Adrenal gland (tissue), 12 donors: ENCODE measurements around the gene CTAGE1. TPM values are rescaled to one million over a fixed set of nuclear protein-coding genes. Genes with fewer than 3 reads are reported as not detected.

Experiments
- DNase-seq, 7 donors: peaks; one replicate each; pipeline ENCODE4 v3.0.0-alpha.2; 2019 to 2020
- H3K27ac ChIP-seq, 5 donors: fragments of 200-600 bp; sonication (generic) in 4 of 5; 1 replicate in 3 of 5; 2 replicates in 2 of 5; pipeline versions ENCODE4 v1.5.1 to v1.8.0; 2016 to 2020; ENCODE audit warnings: mild to moderate bottlenecking in 1 of 5
- H3K27me3 ChIP-seq: fragments of 200-600 bp; 2 replicates; pipeline ENCODE4 v1.8.0; 2021
- H3K36me3 ChIP-seq, 2 donors: fragments of 200-600 bp; replicated peaks in 1 of 2; 1 replicate in 1 of 2; 2 replicates in 1 of 2; pipeline versions ENCODE4 v1.5.1 to v1.8.0; 2018 to 2022
- H3K4me1 ChIP-seq, 2 donors: fragments of 200-600 bp; replicated peaks in 1 of 2; 1 replicate in 1 of 2; 2 replicates in 1 of 2; pipeline versions ENCODE4 v1.5.1 to v1.8.0; 2018 to 2021
- H3K4me3 ChIP-seq, 4 donors: fragments of 200-600 bp; sonication (generic) in 3 of 4; one replicate each; pipeline ENCODE4 v1.5.1; 2016 to 2018
- H3K9me3 ChIP-seq, 3 donors: fragments of 200-600 bp; sonication (generic) in 1 of 3; replicated peaks in 1 of 3; 1 replicate in 2 of 3; 2 replicates in 1 of 3; pipeline versions ENCODE4 v1.5.1 to v1.8.0; 2016 to 2021
- CTCF ChIP-seq, 6 experiments: fragments of 450-650 bp in 4 of 6; fragments of 200-600 bp in 2 of 6; sonication (generic) in 1 of 6; IDR thresholded peaks; 1 replicate in 5 of 6; 2 replicates in 1 of 6; pipeline versions ENCODE4 v1.5.1 to v1.8.0; 2016 to 2021; ENCODE audit warnings: antibody characterized with exemption in 6 of 6, mild to moderate bottlenecking in 2 of 6, moderate library complexity in 1 of 6
- POLR2A ChIP-seq, 2 donors: fragments of 450-650 bp; IDR thresholded peaks; one replicate each; pipeline ENCODE4 v1.6.1; 2017; ENCODE audit warnings: antibody characterized with exemption in 2 of 2, mild to moderate bottlenecking in 2 of 2, moderate library complexity in 1 of 2
- WGBS, 4 donors: extraction: QIAGEN DNeasy Blood & Tissue Kit in 2 of 4; methylation state at CpG; one replicate each; pipeline versions ENCODE4 v1.1.5 to v1.1.7; 2013 to 2017; 5-methylcytosine and 5-hydroxymethylcytosine counted together
- intact Hi-C, 2 donors: fragments of 100-400 bp; cut with DNase I; formaldehyde crosslinking; loops; one replicate each; pipeline versions ENCODE4 v1.14.1 to v1.15.0; 2022 to 2023
- polyA plus RNA-seq, 3 donors: library from polyadenylated mRNA; stranded (reverse); fragments of 200-250 nt in 2 of 3; fragments of 350-450 nt in 1 of 3; fragmentation: Illumina TruSeq in 1 of 3; extraction: RNeasy Lipid Tissue Mini Kit (QIAGEN cat#74804) in 1 of 3; gene quantifications; one replicate each; pipeline ENCODE4 v1.2.3, GENCODE V29; 2013 to 2014
- total RNA-seq, 9 donors: library from RNA; depleted of rRNA in 4 of 9; stranded (reverse); fragments of >200 nt in 4 of 9; fragments of 120-200 nt in 1 of 9; fragmentation: NEBNext Ultra II Directional in 1 of 9; extraction: Animal tissue kit (Norgen Biotek cat#: 25700) in 1 of 9; gene quantifications; one replicate each; pipeline versions ENCODE4 v1.1.0 to v1.2.4, GENCODE V29; 2013 to 2023
- donor health status: healthy with polysubstance abuse.
- donor health status: Bipolar disorder and iron deficiency.
- donor health status: DM: yes; HTN: yes; CAD: no.
- donor health status: DM: no; HTN: no; CAD: no.
- donor health status: DM: no; HTN: no; CAD: no.
- donor health status: DM: yes; HTN: yes; CAD: no.

Gene CTAGE1
- total and polyA plus RNA-seq, 12 donors: under 0.01 to 0.14 (median 0.04) TPM; not detected in 9

GRCh38 chr18:22441638-22442037, 23.9 kb upstream of the CTAGE1 start:
- Histone ChIP-seq H3K27ac (no peak overlapping the region), H3K36me3 (no peaks in the 10 kb centered on the region), H3K9me3 (no peaks in the 10 kb centered on the region), H3K27me3 (no peaks in the 10 kb centered on the region), H3K4me1 (no peaks in the 10 kb centered on the region), H3K4me3 (no peak overlapping the region)
- DNase-seq: no peak
- TF ChIP-seq CTCF (IDR thresholded peaks at IDR 0.05): no peak
- no peak for TF ChIP-seq POLR2A (IDR thresholded peaks at IDR 0.05)
- intact Hi-C loops: loop anchor here in 1 of 2 donors (5.0 kb wide), 1 partner anchor 34 kb away; no protein-coding TSS in a partner anchor

- H3K27me3 ChIP-seq: no peaks in the 10 kb centered on the region
- no peak for TF ChIP-seq CTCF (IDR thresholded peaks at IDR 0.05)
- TF ChIP-seq POLR2A (IDR thresholded peaks at IDR 0.05): no peak
- intact Hi-C loops: no loop called here
- DNase-seq: no peak
- H3K27ac ChIP-seq: no peak overlapping the region
- H3K4me3 ChIP-seq: no peak overlapping the region
- no peaks in the 10 kb centered on the region for H3K36me3 ChIP-seq
- no peaks in the 10 kb centered on the region for H3K4me1 ChIP-seq
- H3K9me3 ChIP-seq: no peaks in the 10 kb centered on the region
These were observed 21.7 kb upstream of the CTAGE1 start for GRCh38 chr18:22439447-22439846.

- Histone ChIP-seq H3K4me3 (no peak overlapping the region), H3K27ac (no peak overlapping the region), H3K36me3 (no peaks in the 10 kb centered on the region), H3K9me3 (no peaks in the 10 kb centered on the region), H3K4me1 (peaks cover 0 to 5% of the 10 kb centered on the region in 2 donors), H3K27me3 (no peaks in the 10 kb centered on the region)
- no peak for TF ChIP-seq POLR2A (IDR thresholded peaks at IDR 0.05)
- no peak for TF ChIP-seq CTCF (IDR thresholded peaks at IDR 0.05)
- no peak for DNase-seq
- intact Hi-C loops: no loop called here
- 82 to 92% (median 89%) methylated on average over 4 of the region's 4 CpGs for WGBS, 4 donors
These were observed 18.4 kb upstream of the CTAGE1 start for GRCh38 chr18:22436136-22436535.

GRCh38 chr18:22434973-22435608, 17.4 kb upstream of the CTAGE1 start:
- Histone ChIP-seq H3K36me3 (no peaks in the 10 kb centered on the region), H3K27ac (no peak overlapping the region), H3K4me1 (peaks cover 0 to 5% of the 10 kb centered on the region in 2 donors), H3K9me3 (no peaks in the 10 kb centered on the region), H3K27me3 (no peaks in the 10 kb centered on the region), H3K4me3 (no peak overlapping the region)
- DNase-seq: no peak
- intact Hi-C loops: no loop called here
- 72 to 84% (median 78%) methylated on average over 5 of the region's 5 CpGs for WGBS, 4 donors
- TF ChIP-seq POLR2A (IDR thresholded peaks at IDR 0.05) (no peak), CTCF (IDR thresholded peaks at IDR 0.05) (no peak)
